ENCODE measurements around the gene SEMA3D. TPM values are rescaled to one million over a fixed set of nuclear protein-coding genes. Genes with fewer than 3 reads are reported as not detected.

The SEMA3D gene
- total RNA-seq, 4 donors from 2014 or later = 1.4 to 1.6 (median 1.5) TPM; not detected in 1

- TF ChIP-seq POLR2AphosphoS5 (IDR thresholded peaks at IDR 0.05) (no peak), EP300 (IDR thresholded peaks at IDR 0.05; ENCODE audit: low read depth) (no peak), CTCF (IDR thresholded peaks at IDR 0.05) (no peak), POLR2A (IDR thresholded peaks at IDR 0.05) (no peak)
- in situ Hi-C loops (cut with MboI; ENCODE audit: low pct_ligation_motif_present in 1 of 4, low pct_unique_long_range_greater_than_20kb in 1 of 4, low sequenced_read_pairs in 3 of 4) = no loop called here
These were observed 34.9 kb upstream of the SEMA3D start for GRCh38 chr7:85221796-85222195.

GRCh38 chr7:85220651-85221050 lies 33.8 kb upstream of the SEMA3D start:
- H3K9me3 ChIP-seq = no peaks in the 10 kb centered on the region
- no peaks in the 10 kb centered on the region for H3K36me3 ChIP-seq
- in situ Hi-C loops (cut with MboI; ENCODE audit: low pct_ligation_motif_present in 1 of 4, low pct_unique_long_range_greater_than_20kb in 1 of 4, low sequenced_read_pairs in 3 of 4) (no loop called here), intact Hi-C loops (cut with DNase I; ENCODE audit: low total_unique reads) (no loop called here)
- no peak for DNase-seq
- no peaks in the 10 kb centered on the region for H3K4me1 ChIP-seq
- H3K27me3 ChIP-seq = no peaks in the 10 kb centered on the region
- no peak for TF ChIP-seq POLR2AphosphoS5 (IDR thresholded peaks at IDR 0.05)
- TF ChIP-seq CTCF (IDR thresholded peaks at IDR 0.05) = no peak
- no peak for TF ChIP-seq POLR2A (IDR thresholded peaks at IDR 0.05)
- no peak for TF ChIP-seq EP300 (IDR thresholded peaks at IDR 0.05; ENCODE audit: low read depth)
- H3K27ac ChIP-seq = no peak overlapping the region
- no peak overlapping the region for H3K4me3 ChIP-seq

More at GRCh38 chr7:85221796-85222195, 34.9 kb upstream of the SEMA3D start:
- intact Hi-C loops (cut with DNase I; ENCODE audit: low total_unique reads) = no loop called here
- Histone ChIP-seq H3K9me3 (no peaks in the 10 kb centered on the region), H3K4me1 (no peaks in the 10 kb centered on the region), H3K27me3 (no peaks in the 10 kb centered on the region), H3K27ac (no peak overlapping the region), H3K36me3 (no peaks in the 10 kb centered on the region), H3K4me3 (no peak overlapping the region)
- no peak for DNase-seq

- no peak for DNase-seq
- Histone ChIP-seq H3K27me3 (no peaks in the 10 kb centered on the region), H3K36me3 (no peaks in the 10 kb centered on the region), H3K4me3 (no peak overlapping the region), H3K27ac (no peak overlapping the region), H3K9me3 (no peaks in the 10 kb centered on the region), H3K4me1 (no peaks in the 10 kb centered on the region)
- intact Hi-C loops (cut with DNase I; ENCODE audit: low total_unique reads) = no loop called here
- WGBS, 2 donors (ENCODE audit: low coverage in 1 of 2) = 74 to 78% methylated on average over 2 of the region's 2 CpGs
- TF ChIP-seq POLR2AphosphoS5 (IDR thresholded peaks at IDR 0.05) (no peak), EP300 (IDR thresholded peaks at IDR 0.05; ENCODE audit: low read depth) (no peak), CTCF (IDR thresholded peaks at IDR 0.05) (no peak), POLR2A (IDR thresholded peaks at IDR 0.05) (no peak)
- in situ Hi-C loops (cut with MboI; ENCODE audit: low pct_ligation_motif_present in 1 of 4, low pct_unique_long_range_greater_than_20kb in 1 of 4, low sequenced_read_pairs in 3 of 4) = no loop called here
These were observed 33.2 kb upstream of the SEMA3D start for GRCh38 chr7:85220023-85220422.

- Histone ChIP-seq H3K36me3 (no peaks in the 10 kb centered on the region), H3K4me1 (no peaks in the 10 kb centered on the region), H3K9me3 (no peaks in the 10 kb centered on the region), H3K4me3 (no peak overlapping the region), H3K27ac (no peak overlapping the region), H3K27me3 (no peaks in the 10 kb centered on the region)
- in situ Hi-C loops (cut with MboI; ENCODE audit: low pct_ligation_motif_present in 1 of 4, low pct_unique_long_range_greater_than_20kb in 1 of 4, low sequenced_read_pairs in 3 of 4) (no loop called here), intact Hi-C loops (cut with DNase I; ENCODE audit: low total_unique reads) (no loop called here)
- no peak for DNase-seq
- 85 to 90% methylated on average over 2 of the region's 2 CpGs for WGBS, 2 donors (ENCODE audit: low coverage in 1 of 2)
- TF ChIP-seq POLR2AphosphoS5 (IDR thresholded peaks at IDR 0.05) (no peak), POLR2A (IDR thresholded peaks at IDR 0.05) (no peak), EP300 (IDR thresholded peaks at IDR 0.05; ENCODE audit: low read depth) (no peak), CTCF (IDR thresholded peaks at IDR 0.05) (no peak)
These were observed 30.2 kb upstream of the SEMA3D start for GRCh38 chr7:85217085-85217484.

All from transverse colon (tissue), 4 donors.